Subcutaneous adipose tissue (tissue), 4 donors: Measurements from ENCODE around the gene RASL12. TPM values are rescaled to one million over a fixed set of nuclear protein-coding genes. Genes with fewer than 3 reads are reported as not detected.

Experiments
- CTCF ChIP-seq: fragments of 450-650 bp; IDR thresholded peaks from one replicate; pipeline ENCODE4 v1.5.1; 2016; ENCODE audit warnings: low read depth, mild to moderate bottlenecking, control low read depth, antibody characterized with exemption, moderate library complexity
- total RNA-seq, 4 donors: library from RNA; depleted of rRNA; stranded (reverse); fragments of >200 nt; gene quantifications; one replicate each; pipeline ENCODE4 v1.1.0, GENCODE V29; 2016

RASL12 gene
- total RNA-seq, 4 donors from 2014 or later = 2.6 to 13.6 (median 7.7) TPM

- TF ChIP-seq CTCF = no peak
These were observed 34.0 kb downstream of the RASL12 start for GRCh38 chr15:65033659-65034269.

GRCh38 chr15:65032801-65033537 lies 34.8 kb downstream of the RASL12 start:
- TF ChIP-seq CTCF = no peak

GRCh38 chr15:65029736-65030208 lies 38.0 kb downstream of the RASL12 start:
- no peak for TF ChIP-seq CTCF

GRCh38 chr15:65028921-65029735 lies 38.7 kb downstream of the RASL12 start, which contains the start of gene MTFMT:
TSS of gene MTFMT (minus strand) at chr15:65029639. CDS start at chr15:65029613, 26 bp downstream.
- no peak for TF ChIP-seq CTCF

GRCh38 chr15:65028338-65028737 lies 39.5 kb downstream of the RASL12 start:
- TF ChIP-seq CTCF = no peak

DNA sequence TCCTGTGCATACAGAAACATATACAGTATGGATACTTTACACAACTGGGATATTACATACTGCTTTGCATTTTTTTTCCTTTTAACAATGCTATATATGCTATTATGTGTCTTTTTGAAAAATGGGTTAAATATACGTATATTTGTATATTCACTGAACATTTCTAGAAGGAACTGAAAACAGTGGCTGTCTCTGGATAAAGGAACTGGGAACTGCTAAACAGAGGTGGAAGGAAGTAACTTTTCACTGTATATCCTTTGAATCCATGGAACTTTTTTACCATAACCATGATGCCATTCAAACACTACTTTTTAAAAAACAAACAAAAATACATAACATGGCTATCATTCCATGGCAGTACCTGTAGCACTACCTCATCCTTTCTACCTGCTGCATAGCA lies 40.2 kb downstream of the RASL12 start:
- TF ChIP-seq CTCF = no peak

GRCh38 chr15:65026756-65027155 lies 41.0 kb downstream of the RASL12 start:
- no peak for TF ChIP-seq CTCF
